ENCODE measurements around the gene SOBP. TPM values are rescaled to one million over a fixed set of nuclear protein-coding genes. Genes with fewer than 3 reads are reported as not detected.
"Not testable (repeated sequence)": the region's sequence is repeated elsewhere in the genome, so short reads cannot be mapped to it uniquely, and the experiment has no call there.

SOBP gene
- total RNA-seq, 2 donors from 2014 or later, result 0.70 to 4.6 TPM

- DNase-seq, result no peak
- intact Hi-C loops (cut with DNase I, micrococcal nuclease), result no loop called here
- no peak for ATAC-seq
Observed at GRCh38 chr6:107513214-107513613, 23.3 kb downstream of the SOBP start.

- intact Hi-C loops (cut with DNase I, micrococcal nuclease), result no loop called here
- DNase-seq, result no peak
- ATAC-seq, result no peak
Observed at GRCh38 chr6:107515955-107516354, 26.0 kb downstream of the SOBP start.

- intact Hi-C loops (cut with DNase I, micrococcal nuclease), result no loop called here
- DNase-seq (no peak), ATAC-seq (no peak)
Observed at GRCh38 chr6:107517274-107517673, 27.4 kb downstream of the SOBP start.

DNA sequence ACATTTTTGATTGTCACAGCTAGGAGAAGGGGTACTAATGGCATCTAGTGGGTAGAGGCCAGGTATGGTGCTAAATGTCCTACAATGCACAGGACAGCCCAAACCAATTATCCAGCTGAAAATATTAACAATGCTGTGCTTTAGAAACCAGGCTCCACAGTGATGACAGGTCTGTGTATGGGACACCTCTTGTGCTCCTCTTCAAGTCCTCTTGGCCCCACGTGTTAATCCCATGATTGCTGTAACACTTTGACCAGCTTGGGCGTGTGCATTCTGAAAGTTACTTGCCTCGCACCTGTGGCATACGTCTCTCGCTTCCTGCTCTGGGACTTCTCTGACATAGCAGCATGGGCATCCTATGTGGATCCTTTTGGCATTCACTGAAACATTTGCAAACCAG is 29.3 kb downstream of the SOBP start:
- DNase-seq; ATAC-seq; intact Hi-C loops (cut with DNase I, micrococcal nuclease): not testable (repeated sequence)

- ATAC-seq; intact Hi-C loops (cut with DNase I, micrococcal nuclease); DNase-seq: not testable (repeated sequence)
Observed at GRCh38 chr6:107520706-107521105, 30.8 kb downstream of the SOBP start.

GRCh38 chr6:107523054-107523791 is 33.3 kb downstream of the SOBP start:
- ATAC-seq, result no peak
- no peak for DNase-seq
- intact Hi-C loops (cut with DNase I, micrococcal nuclease), result no loop called here

DNA sequence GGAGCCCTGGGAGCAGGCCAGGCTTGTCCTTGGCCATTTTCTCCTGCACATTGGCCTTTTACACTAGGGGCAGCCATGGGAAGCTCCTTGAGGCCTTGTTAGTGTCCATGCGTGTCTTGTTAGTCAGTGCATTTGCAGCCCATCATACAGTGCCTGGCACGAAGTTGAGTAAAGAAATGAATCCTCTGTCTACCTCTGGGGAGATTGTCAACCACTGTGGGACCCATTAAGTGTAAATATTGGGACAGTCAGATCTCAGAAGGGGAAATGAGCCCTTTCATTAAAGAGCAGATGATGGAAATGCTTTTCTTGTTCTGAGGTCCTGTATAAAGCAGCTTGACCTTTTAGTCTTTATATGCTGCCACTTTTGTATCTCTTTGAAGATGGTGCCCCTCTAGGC is 33.9 kb downstream of the SOBP start:
- intact Hi-C loops (cut with DNase I, micrococcal nuclease), result no loop called here
- no peak for DNase-seq
- no peak for ATAC-seq

- DNase-seq (no peak), ATAC-seq (no peak)
- intact Hi-C loops (cut with DNase I, micrococcal nuclease), result no loop called here
Observed at GRCh38 chr6:107524626-107525025, 34.7 kb downstream of the SOBP start.

GRCh38 chr6:107531868-107532267 is 42.0 kb downstream of the SOBP start:
- ATAC-seq (no peak), DNase-seq (no peak)
- intact Hi-C loops (cut with DNase I, micrococcal nuclease), result no loop called here

DNA sequence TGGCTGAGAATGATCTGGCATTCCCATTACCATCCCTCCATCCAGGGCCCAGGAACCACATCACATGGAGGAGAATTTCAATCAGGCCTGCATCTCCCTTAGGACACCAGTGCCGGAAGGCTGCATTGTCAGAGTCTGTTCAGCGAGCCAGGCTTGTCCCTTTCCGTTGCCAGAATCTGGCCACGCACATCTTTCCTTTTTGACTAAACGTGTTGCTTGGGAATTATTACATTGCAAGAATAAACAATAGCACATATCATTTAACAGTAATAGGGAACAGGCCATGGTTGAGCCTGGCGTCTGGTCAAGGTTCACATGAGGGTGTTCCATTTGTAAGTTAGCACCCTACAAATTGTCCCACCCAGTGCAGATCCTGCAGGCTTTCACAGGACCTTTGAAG is 42.8 kb downstream of the SOBP start:
- intact Hi-C loops (cut with DNase I, micrococcal nuclease), result no loop called here
- DNase-seq (no peak), ATAC-seq (no peak)

GRCh38 chr6:107533415-107534059 is 43.6 kb downstream of the SOBP start:
- ATAC-seq (no peak), DNase-seq (no peak)
- intact Hi-C loops (cut with DNase I, micrococcal nuclease), result no loop called here

GRCh38 chr6:107534571-107535141 is 44.7 kb downstream of the SOBP start:
- intact Hi-C loops (cut with DNase I, micrococcal nuclease), result no loop called here
- no peak for DNase-seq
- no peak for ATAC-seq

DNA sequence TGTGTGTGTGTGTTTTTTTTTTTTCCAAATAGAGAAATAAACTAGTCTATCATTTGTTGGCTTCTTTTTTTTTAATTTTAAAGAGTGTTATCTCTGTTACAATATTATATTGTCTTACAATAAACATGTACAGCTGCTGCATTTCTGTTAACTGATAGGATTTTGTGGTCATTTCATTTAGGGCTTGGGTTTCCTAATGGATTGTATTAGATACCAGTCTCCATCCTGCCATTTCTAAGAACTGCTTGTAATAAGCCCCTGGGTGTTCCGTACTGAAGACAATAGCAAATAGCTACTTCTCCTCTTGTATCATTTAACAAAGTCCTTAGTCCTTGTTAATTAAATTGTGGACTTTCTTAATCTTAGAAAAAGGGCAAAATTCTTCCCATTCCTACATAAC is 45.7 kb downstream of the SOBP start:
- DNase-seq (no peak), ATAC-seq (no peak)
- intact Hi-C loops (cut with DNase I, micrococcal nuclease), result no loop called here

DNA sequence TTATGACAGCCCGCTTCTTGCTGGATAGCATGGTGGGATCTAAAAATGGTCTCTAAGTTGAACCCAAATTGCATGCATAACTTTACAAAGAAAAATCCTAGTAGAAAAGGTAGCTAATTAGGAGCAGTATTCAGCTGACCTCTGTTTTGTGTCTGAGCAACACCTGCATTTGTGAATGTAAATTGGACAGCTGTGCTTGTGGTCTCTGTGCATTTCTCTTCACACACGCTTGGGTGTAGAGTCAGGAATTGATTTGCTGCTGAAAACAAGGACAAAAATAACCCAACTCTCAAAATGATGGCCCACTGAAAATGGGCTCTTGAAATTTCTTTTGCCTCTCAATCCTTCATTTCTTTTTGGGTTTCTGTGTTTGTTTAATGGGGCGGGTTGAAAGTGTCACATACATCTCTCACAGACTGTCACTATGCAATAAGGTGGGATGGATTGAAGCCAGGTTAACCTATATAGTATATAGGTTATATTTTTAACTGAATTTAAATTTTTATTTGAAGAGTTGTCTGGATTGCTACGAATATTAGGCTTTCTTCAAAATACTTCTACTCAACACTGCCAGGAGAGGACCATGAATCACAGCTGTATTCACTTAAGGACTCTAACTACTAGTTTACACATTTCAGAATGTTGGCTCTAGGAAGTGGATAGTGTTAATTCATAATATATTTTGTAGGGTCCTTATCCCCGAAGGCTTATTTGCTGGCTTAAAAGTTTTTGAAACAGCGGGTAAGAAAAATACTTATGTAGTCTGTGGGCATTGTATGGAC is 46.5 kb downstream of the SOBP start:
- no peak for ATAC-seq
- intact Hi-C loops (cut with DNase I, micrococcal nuclease), result no loop called here
- DNase-seq, result no peak

DNA sequence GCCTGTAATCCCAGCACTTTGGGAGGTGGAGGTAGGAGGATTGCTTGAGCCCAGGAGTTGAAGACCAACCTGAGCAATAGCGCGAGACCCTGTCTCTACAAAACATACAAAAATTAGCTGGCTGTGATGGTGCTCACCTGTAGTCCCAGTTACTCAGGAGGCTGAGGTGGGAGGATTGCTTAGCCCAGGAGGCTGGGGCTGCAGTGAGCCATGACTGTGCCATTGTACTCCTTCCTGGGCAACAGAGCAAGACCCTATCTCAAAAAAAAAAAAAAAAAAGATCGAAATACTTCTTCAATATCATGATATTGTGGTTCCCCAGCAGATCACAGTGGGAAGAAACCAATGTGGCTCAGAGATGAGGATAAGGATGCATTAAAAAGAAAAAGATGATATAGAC is 47.6 kb downstream of the SOBP start:
- no peak for ATAC-seq
- DNase-seq, result no peak
- intact Hi-C loops (cut with DNase I, micrococcal nuclease), result no loop called here

DNA sequence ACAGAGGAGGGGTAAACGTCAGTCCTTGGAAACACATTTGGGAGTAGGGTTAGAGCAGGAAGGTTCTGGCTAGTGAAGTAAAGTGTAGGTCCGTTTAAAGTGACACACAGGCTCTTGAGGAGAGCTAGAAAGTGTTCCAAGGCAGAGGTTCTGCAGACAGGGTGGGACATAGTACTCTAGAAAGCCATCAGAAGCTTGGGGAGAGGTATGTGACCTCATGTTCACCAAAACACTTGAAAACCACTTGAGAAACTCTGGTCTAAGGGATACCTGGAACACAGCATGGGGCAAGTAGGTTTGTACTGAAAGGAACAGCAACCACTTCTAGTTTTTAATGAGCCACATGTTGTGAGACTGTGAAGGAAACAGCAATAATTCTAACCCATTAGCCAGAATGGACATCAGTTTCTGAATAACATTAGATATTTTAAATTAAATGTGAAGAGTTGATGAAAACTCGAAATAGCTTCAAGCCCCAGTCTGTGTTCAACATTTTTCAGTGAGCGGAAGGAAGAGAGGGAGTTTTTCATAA is 49.0 kb downstream of the SOBP start:
- DNase-seq (no peak), ATAC-seq (no peak)
- intact Hi-C loops (cut with DNase I, micrococcal nuclease), result no loop called here

DNA sequence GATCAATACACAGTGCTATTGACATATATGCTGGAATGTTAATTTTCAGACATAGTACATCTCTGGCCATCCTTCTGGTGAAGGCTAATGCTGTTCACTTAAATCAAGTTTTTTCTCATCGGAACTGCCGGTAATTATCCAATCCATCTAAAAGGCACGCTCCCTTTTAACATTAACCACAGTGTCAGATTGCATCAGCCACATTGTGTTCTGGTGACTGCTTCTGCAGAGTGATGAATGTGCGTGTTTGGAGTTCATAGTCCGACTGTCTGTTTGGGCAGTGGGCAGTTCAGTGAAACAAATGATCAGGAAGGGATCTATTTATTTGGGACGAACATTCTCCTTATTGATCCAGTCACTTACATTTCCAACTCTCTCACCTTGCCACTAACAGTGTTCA is 49.5 kb downstream of the SOBP start:
- DNase-seq (no peak), ATAC-seq (no peak)

DNA sequence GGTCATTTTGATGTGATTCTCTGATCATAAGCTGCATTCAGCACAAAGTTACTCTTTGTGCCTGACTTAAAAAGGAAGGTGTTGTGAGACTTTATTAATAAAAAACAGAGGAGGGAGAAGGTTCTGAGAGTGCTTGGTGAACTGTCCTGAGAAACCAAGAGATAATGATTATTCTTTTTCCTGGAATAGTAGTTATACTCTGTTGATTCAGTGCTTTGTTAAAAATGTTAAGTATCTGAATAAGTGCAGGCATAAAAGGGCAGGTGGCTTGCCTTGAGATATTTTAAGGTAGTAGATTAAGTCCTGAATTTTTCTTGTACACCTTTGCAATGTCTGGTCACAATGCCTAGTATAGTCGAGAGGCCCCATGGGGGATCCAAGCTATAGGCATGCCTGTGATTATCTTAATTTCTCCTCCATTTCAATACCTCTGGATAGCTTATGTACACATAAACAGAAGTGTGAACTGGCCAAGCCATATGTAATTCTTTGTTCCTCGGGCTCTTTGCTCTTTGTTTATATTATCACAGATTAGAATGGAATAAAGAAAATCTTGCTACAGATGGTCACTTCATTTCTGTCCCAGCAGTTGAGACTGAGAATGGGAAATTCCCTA is 50.0 kb downstream of the SOBP start:
- DNase-seq, result no peak
- intact Hi-C loops (cut with DNase I, micrococcal nuclease), result no loop called here
- ATAC-seq, result no peak

More for the DNA sequence above, 49.5 kb downstream of the SOBP start:
- intact Hi-C loops (cut with DNase I, micrococcal nuclease), result no loop called here

DNA sequence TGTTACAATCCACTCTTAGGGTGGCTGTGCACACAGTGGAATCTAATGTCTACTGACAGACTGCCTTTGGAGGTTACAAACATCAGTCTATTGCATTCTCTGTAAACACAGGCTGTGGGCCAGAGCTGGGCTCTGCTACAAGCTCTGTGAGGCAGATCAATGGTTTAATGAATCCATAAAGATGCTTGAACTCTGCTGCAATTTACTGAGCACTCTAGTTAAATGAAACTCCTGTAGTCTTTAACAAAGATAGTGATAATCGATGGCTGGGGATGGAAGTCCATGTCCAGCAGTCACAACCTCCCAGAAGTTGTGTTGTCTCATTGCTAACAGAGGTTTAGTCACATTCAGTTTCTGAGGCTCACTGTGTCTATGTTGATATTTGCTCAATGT is 50.5 kb downstream of the SOBP start:
- DNase-seq (no peak), ATAC-seq (no peak)

More for the DNA sequence above, 50.5 kb downstream of the SOBP start:
- intact Hi-C loops (cut with DNase I, micrococcal nuclease), result no loop called here
